HCEC 1CT (cell line): Measurements from ENCODE around the gene TAF6L.
"Not testable (repeated sequence)": the region's sequence is repeated elsewhere in the genome, so short reads cannot be mapped to it uniquely, and the experiment has no call there.

Experiments used
- DNase-seq: peaks from one replicate; pipeline ENCODE4 v3.0.0-alpha.2; 2017

The TAF6L gene

GRCh38 chr11:62805961-62806441, 34.8 kb downstream of the TAF6L start:
- no peak for DNase-seq

- peak; percentile 41 for DNase-seq
Observed at GRCh38 chr11:62806611-62807121, 35.5 kb downstream of the TAF6L start.

- DNase-seq, result no peak
Observed at GRCh38 chr11:62810748-62811147, 39.6 kb downstream of the TAF6L start.

GRCh38 chr11:62811659-62812058, 40.5 kb downstream of the TAF6L start:
- no peak for DNase-seq

- DNase-seq, result no peak
Observed at GRCh38 chr11:62816557-62816956, 45.4 kb downstream of the TAF6L start.

- DNase-seq, result no peak
Observed at GRCh38 chr11:62817129-62817528, 45.9 kb downstream of the TAF6L start.

- DNase-seq, result no peak
Observed at GRCh38 chr11:62823677-62824076, 52.5 kb downstream of the TAF6L start.

GRCh38 chr11:62828130-62828529, 56.9 kb downstream of the TAF6L start:
- not testable (repeated sequence) for DNase-seq

- no peak for DNase-seq
Observed at GRCh38 chr11:62830904-62831519, 59.8 kb downstream of the TAF6L start.

- peak; percentile 98 for DNase-seq
Observed at GRCh38 chr11:62831520-62832335, 60.5 kb downstream of the TAF6L start, which contains the start of gene STX5. Gene STX5 (minus strand): TSS chr11:62832051. CDS start chr11:62831243, 808 bp downstream.

- no peak for DNase-seq
Observed at GRCh38 chr11:62832336-62833234, 61.4 kb downstream of the TAF6L start, which contains the start of gene TEX54. Gene TEX54 (minus strand): TSS chr11:62832841.

- DNase-seq, result no peak
Observed at GRCh38 chr11:62835336-62835735, 64.1 kb downstream of the TAF6L start.
